ENCODE data around the gene CTAGE1. TPM values are rescaled to one million over a fixed set of nuclear protein-coding genes. Genes with fewer than 3 reads are reported as not detected.

CTAGE1 gene
- total RNA-seq, 2 experiments from 2014 or later: not detected

DNA sequence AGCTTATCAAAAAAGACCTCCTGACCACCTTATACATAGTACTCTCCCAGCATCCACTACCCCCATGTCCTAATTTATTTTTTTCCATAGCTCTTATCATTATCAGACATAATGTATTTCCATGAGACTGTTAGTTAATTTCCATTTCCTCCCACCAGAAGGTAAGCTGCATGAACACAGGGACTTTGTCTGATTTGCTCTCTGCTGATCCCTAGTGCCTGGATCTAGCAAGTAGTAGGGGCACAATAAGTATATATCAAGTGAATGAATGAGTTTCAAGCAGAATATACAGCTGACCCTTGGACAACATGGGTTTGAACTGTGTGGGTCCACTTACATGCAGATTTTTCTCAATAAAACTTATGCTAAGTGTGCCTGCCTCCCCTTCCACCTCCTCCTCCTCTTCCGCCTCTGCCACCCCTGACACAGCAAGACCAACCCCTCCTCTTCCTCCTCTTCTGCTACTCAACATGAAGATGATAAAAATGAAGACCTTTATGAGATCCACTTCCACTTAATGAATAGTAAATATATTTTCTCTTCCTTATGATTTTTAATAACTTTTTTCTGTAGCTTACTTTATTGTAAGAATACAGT lies 53.8 kb downstream of the CTAGE1 start:
- ChIA-PET POLR2A (no interaction called here), CTCF (no interaction called here)
- Mint-ChIP-seq H3K27ac (no peak overlapping the region), H3K4me3 (no peak overlapping the region), H3K27me3 (no peaks in the 10 kb centered on the region), H3K4me1 (no peaks in the 10 kb centered on the region), H3K36me3 (ENCODE audit: low read depth) (no peaks in the 10 kb centered on the region), H3K9me3 (no peaks in the 10 kb centered on the region)
- DNase-seq: no peak

Other genes starting within 250 kb of the CTAGE1 start
- not detected for gene GATA6, start 248.3 kb downstream of the CTAGE1 start, total RNA-seq